Keratinocyte (primary cell): ENCODE measurements around the gene BFSP2. TPM values are rescaled to one million over a fixed set of nuclear protein-coding genes. Genes with fewer than 3 reads are reported as not detected.

Experiments
- DNase-seq: peaks from one replicate; pipeline ENCODE4 v3.0.0-alpha.2; 2011; ENCODE audit warnings: low read depth, missing footprints, low spot score
- FAIRE-seq: peaks from 2 replicates; lab custom pipeline; 2011; peaks lifted over from hg19 to GRCh38; lab: Jason Lieb, UNC
- H2AFZ ChIP-seq: 2 replicates; pipeline ENCODE4 v1.6.0; 2012; ENCODE audit warnings: low read length, control low read depth, inconsistent platforms; ENCODE audit not compliant: control insufficient read depth
- H3K27ac ChIP-seq: 2 replicates; pipeline ENCODE4 v1.5.1; 2011; ENCODE audit warnings: low read length; ENCODE audit not compliant: control insufficient read depth, insufficient read depth
- H3K27me3 ChIP-seq: 3 replicates; pipeline ENCODE4 v1.6.0; 2011; ENCODE audit warnings: low read length; ENCODE audit not compliant: control insufficient read depth, insufficient read depth; ENCODE audit errors: extremely low read depth
- H3K36me3 ChIP-seq, 2 experiments: 2 replicates in 1 of 2; 3 replicates in 1 of 2; pipeline ENCODE4 v1.5.1; 2011; ENCODE audit warnings: low read length in 2 of 2, mild to moderate bottlenecking in 1 of 2; ENCODE audit not compliant: control insufficient read depth in 2 of 2, insufficient read depth in 2 of 2; ENCODE audit errors: extremely low read depth in 1 of 2
- H3K4me1 ChIP-seq: 3 replicates; pipeline ENCODE4 v1.5.1; 2011; ENCODE audit warnings: low read length; ENCODE audit not compliant: control insufficient read depth, insufficient read depth; ENCODE audit errors: extremely low read depth
- H3K4me2 ChIP-seq: 3 replicates; pipeline ENCODE4 v1.6.0; 2011; ENCODE audit warnings: low read depth, low read length; ENCODE audit not compliant: control insufficient read depth, insufficient read depth; ENCODE audit errors: extremely low read depth
- H3K4me3 ChIP-seq, 3 experiments: fragments of 200-600 bp in 1 of 3; sonication (generic) in 1 of 3; 2 replicates in 2 of 3; 3 replicates in 1 of 3; pipeline ENCODE4 v1.5.1; 2011 to 2016; ENCODE audit warnings: low read length in 3 of 3, mild to moderate bottlenecking in 3 of 3, control low read depth in 2 of 3, inconsistent platforms in 1 of 3, low read depth in 1 of 3, mixed read lengths in 1 of 3, mixed run types in 1 of 3, moderate library complexity in 1 of 3; ENCODE audit not compliant: control insufficient read depth in 2 of 3, insufficient read depth in 2 of 3; ENCODE audit errors: extremely low read depth in 1 of 3
- H3K79me2 ChIP-seq: 2 replicates; pipeline ENCODE4 v1.6.0; 2012; ENCODE audit warnings: low read length; ENCODE audit not compliant: control insufficient read depth, insufficient read depth
- H3K9ac ChIP-seq: 3 replicates; pipeline ENCODE4 v1.6.0; 2011; ENCODE audit warnings: low read length; ENCODE audit not compliant: control insufficient read depth, insufficient read depth; ENCODE audit errors: extremely low read depth
- H3K9me1 ChIP-seq: 3 replicates; pipeline ENCODE4 v1.6.0; 2011; ENCODE audit warnings: low read length; ENCODE audit not compliant: control insufficient read depth, insufficient read depth; ENCODE audit errors: extremely low read depth
- H3K9me3 ChIP-seq: 2 replicates; pipeline ENCODE4 v1.5.1; 2012; ENCODE audit warnings: low read depth, low read length; ENCODE audit not compliant: control insufficient read depth
- H4K20me1 ChIP-seq: 3 replicates; pipeline ENCODE4 v1.6.0; 2011; ENCODE audit warnings: low read length; ENCODE audit not compliant: control insufficient read depth, insufficient read depth; ENCODE audit errors: extremely low read depth
- EZH2 ChIP-seq: IDR thresholded peaks from one replicate; pipeline ENCODE4 v1.6.1; 2012; ENCODE audit warnings: inconsistent platforms, mild to moderate bottlenecking, low read length, moderate library complexity
- dilution Hi-C: fragments of 300-500 bp; cut with MboI; formaldehyde crosslinking; loops from one replicate; pipeline ENCODE4 v1.7.0; 2020; ENCODE audit warnings: low sequenced_read_pairs; ENCODE audit not compliant: extremely low pct_ligation_motif_present
- polyA plus RNA-seq, 5 experiments: library from polyadenylated mRNA; depleted of rRNA in 3 of 5; stranded (reverse) in 3 of 5; stranded (forward) in 1 of 5; unstranded in 1 of 5; fragments of >200 nt; gene quantifications; 1 replicate in 1 of 5; 2 replicates in 3 of 5; 3 replicates in 1 of 5; pipeline versions ENCODE4 v1.2.1 to v1.2.3, GENCODE V29; 2011 to 2012; ENCODE audit warnings: missing spikeins in 2 of 5, low read depth in 1 of 5, low replicate concordance in 1 of 5
- TF ChIP-seq, protein P1 (sequence below), 3 experiments: IDR thresholded peaks in 1 of 3; conservative IDR thresholded peaks in 1 of 3; optimal IDR thresholded peaks in 1 of 3; 2 replicates in 2 of 3; 3 replicates in 1 of 3; pipeline versions ENCODE3 to v1.5.1; 2011; ENCODE audit warnings: low read length in 3 of 3, mild to moderate bottlenecking in 3 of 3, moderate library complexity in 2 of 3, control low read depth in 1 of 3, inconsistent platforms in 1 of 3; ENCODE audit not compliant: insufficient read depth in 2 of 3; ENCODE audit errors: extremely low read depth in 1 of 3

BFSP2 gene
- polyA plus RNA-seq, 1 donor (not counting 4 experiments of a cell fraction or from before 2014, with no cell fraction given) = not detected

DNA sequence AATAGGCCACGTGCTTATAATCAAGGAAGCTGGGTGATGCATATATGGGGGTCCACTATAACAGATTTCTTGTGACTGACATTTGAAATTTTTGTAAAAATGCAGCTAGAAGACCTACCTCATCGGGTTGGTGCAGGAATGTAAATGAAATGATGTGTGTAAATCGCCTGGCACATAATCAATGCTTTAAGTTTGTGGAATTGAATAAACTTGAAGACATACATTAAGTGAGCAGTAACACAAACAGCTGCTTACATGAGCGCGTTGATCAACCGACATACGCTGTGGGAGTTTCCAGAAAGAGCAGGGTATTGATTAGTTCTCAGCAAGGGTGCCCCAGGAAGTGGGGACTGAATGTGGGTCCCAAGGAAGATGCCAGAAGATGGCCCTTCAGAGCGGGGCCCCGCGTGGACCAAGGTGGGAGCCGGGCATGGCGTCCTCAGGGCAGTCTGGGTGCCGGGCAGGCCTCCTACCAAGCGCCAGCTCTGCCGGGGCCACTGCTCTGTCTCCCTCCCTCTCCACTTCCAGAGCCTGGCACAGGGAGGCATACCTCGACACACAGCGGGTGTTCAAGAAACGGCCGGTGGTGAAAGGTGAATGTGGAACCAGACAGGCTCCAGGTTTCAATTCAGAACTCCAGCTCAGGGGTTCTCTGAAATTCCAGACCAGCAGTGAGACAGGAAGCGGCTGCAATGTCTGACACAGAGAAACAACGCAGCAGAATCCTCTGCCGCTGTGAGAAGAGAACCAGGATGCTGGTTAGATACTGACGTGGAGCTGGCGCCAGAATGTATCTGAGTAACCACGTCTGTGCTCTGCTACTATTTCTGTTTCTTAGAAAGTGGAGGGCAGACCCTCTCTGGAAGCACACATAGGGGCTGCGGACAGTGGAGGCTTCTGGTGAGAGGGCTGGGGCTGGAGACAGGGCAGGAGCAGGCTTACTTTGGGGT lies 12.6 kb downstream of the BFSP2 start:
- no peak overlapping the region for H3K27ac ChIP-seq
- H3K4me1 ChIP-seq = no peaks in the 10 kb centered on the region
- no peaks in the 10 kb centered on the region for H3K36me3 ChIP-seq
- H3K4me3 ChIP-seq = no peak overlapping the region
- no peaks in the 10 kb centered on the region for H4K20me1 ChIP-seq
- no peaks in the 10 kb centered on the region for H3K79me2 ChIP-seq
- H3K27me3 ChIP-seq = peaks cover 13% of the 10 kb centered on the region
- TF ChIP-seq, protein P1, sequence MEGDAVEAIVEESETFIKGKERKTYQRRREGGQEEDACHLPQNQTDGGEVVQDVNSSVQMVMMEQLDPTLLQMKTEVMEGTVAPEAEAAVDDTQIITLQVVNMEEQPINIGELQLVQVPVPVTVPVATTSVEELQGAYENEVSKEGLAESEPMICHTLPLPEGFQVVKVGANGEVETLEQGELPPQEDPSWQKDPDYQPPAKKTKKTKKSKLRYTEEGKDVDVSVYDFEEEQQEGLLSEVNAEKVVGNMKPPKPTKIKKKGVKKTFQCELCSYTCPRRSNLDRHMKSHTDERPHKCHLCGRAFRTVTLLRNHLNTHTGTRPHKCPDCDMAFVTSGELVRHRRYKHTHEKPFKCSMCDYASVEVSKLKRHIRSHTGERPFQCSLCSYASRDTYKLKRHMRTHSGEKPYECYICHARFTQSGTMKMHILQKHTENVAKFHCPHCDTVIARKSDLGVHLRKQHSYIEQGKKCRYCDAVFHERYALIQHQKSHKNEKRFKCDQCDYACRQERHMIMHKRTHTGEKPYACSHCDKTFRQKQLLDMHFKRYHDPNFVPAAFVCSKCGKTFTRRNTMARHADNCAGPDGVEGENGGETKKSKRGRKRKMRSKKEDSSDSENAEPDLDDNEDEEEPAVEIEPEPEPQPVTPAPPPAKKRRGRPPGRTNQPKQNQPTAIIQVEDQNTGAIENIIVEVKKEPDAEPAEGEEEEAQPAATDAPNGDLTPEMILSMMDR (optimal IDR thresholded peaks at IDR 0.05 in 1 of 3, IDR thresholded peaks at IDR 0.05 in 1 of 3, conservative IDR thresholded peaks at IDR 0.05 in 1 of 3; ENCODE audit: extremely low read depth in 1 of 3, insufficient read depth in 2 of 3, low read length in 3 of 3) = no peak
- no peak for TF ChIP-seq EZH2
- H3K9me1 ChIP-seq = no peaks in the 10 kb centered on the region
- DNase-seq = no peak
- dilution Hi-C loops = no loop called here
- FAIRE-seq = no peak
- H3K9ac ChIP-seq = no peak overlapping the region
- H2AFZ ChIP-seq = no peak overlapping the region
- H3K9me3 ChIP-seq = no peaks in the 10 kb centered on the region
- H3K4me2 ChIP-seq = no peak overlapping the region

DNA sequence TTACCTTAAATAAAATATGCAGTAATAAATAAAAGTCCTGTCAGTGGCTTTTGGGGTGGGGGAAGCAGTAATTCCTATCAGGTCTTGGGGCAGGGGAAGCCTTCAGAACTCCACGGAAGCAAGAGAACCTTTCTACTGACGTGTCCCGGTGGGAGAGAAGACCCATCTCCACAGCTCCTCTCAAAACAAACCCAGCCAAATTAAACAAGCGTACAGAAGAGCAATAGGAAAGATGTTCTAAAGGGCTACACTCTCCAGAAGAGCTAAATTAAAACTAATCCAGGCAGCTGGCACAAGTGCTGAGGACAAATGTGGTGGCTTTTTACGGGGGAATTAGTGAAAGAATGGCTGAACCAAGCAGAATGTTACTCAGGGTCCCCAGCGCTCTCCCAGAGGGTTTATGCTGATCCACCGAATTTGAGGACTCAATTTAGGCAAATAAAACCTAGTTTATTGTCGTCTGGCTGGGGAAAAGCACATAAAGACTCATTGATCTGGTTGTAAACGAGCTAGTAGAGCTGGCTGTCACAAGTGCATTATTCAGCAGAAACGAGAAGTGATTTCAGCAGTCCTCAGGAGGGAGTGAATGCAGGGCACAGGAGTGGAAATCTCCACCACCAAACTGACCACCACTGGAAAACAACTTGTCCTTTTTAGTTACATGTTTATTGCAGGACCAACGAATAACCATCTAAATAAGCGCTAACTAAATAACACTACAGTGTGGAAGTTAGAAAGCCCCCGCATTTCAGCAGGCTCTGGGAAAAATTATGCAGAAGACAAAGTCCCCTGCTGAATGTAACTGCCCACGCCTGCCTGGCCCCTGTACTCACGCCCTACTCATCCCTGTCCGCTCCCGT lies 13.5 kb downstream of the BFSP2 start:
- TF ChIP-seq, protein P1 (optimal IDR thresholded peaks at IDR 0.05 in 1 of 3, IDR thresholded peaks at IDR 0.05 in 1 of 3, conservative IDR thresholded peaks at IDR 0.05 in 1 of 3; ENCODE audit: extremely low read depth in 1 of 3, insufficient read depth in 2 of 3, low read length in 3 of 3) = no peak
- TF ChIP-seq EZH2 = no peak
- no peaks in the 10 kb centered on the region for H3K9me1 ChIP-seq
- H3K27ac ChIP-seq = no peak overlapping the region
- H3K4me1 ChIP-seq = no peaks in the 10 kb centered on the region
- FAIRE-seq (no peak), DNase-seq (no peak)
- dilution Hi-C loops = no loop called here
- H3K9me3 ChIP-seq = no peaks in the 10 kb centered on the region
- H3K36me3 ChIP-seq = no peaks in the 10 kb centered on the region
- H4K20me1 ChIP-seq = no peaks in the 10 kb centered on the region
- no peak overlapping the region for H2AFZ ChIP-seq
- H3K4me3 ChIP-seq = no peak overlapping the region
- no peak overlapping the region for H3K9ac ChIP-seq
- H3K79me2 ChIP-seq = no peaks in the 10 kb centered on the region
- H3K27me3 ChIP-seq = peaks cover 13% of the 10 kb centered on the region
- no peak overlapping the region for H3K4me2 ChIP-seq
